ENCODE measurements around the gene ZNF408.
"Not testable (repeated sequence)": the region's sequence is repeated elsewhere in the genome, so short reads cannot be mapped to it uniquely, and the experiment has no call there.

ZNF408 gene

GRCh38 chr11:46700241-46701077 is at the start of gene ZNF408, which contains the start of gene ARHGAP1:
TSS of gene ZNF408 (plus strand) at chr11:46701031. CDS start at chr11:46701048, 17 bp downstream.
TSS of gene ARHGAP1 (minus strand) at chr11:46700619. CDS start at chr11:46696107, 4,512 bp downstream.
- FAIRE-seq = peak; percentile 43

- FAIRE-seq = no peak
Measured at GRCh38 chr11:46655631-46656030, 45.2 kb upstream of the ZNF408 start.

- FAIRE-seq = no peak
Measured at GRCh38 chr11:46657186-46657585, 43.6 kb upstream of the ZNF408 start.

GRCh38 chr11:46658259-46658658 is 42.6 kb upstream of the ZNF408 start:
- no peak for FAIRE-seq

GRCh38 chr11:46659908-46660307 is 40.9 kb upstream of the ZNF408 start:
- FAIRE-seq = no peak

- FAIRE-seq = no peak
Measured at GRCh38 chr11:46661836-46662235, 39.0 kb upstream of the ZNF408 start.

- no peak for FAIRE-seq
Measured at GRCh38 chr11:46662366-46662765, 38.5 kb upstream of the ZNF408 start.

- FAIRE-seq = no peak
Measured at GRCh38 chr11:46663277-46663940, 37.4 kb upstream of the ZNF408 start.

GRCh38 chr11:46664612-46665011 is 36.2 kb upstream of the ZNF408 start:
- FAIRE-seq = no peak

GRCh38 chr11:46665356-46665755 is 35.5 kb upstream of the ZNF408 start:
- FAIRE-seq = no peak

- FAIRE-seq = no peak
Measured at GRCh38 chr11:46666516-46666915, 34.3 kb upstream of the ZNF408 start.

- FAIRE-seq = no peak
Measured at GRCh38 chr11:46667043-46667481, 33.8 kb upstream of the ZNF408 start.

GRCh38 chr11:46668480-46669085 is 32.2 kb upstream of the ZNF408 start:
- no peak for FAIRE-seq

GRCh38 chr11:46669711-46670139 is 31.1 kb upstream of the ZNF408 start:
- FAIRE-seq = no peak

GRCh38 chr11:46670521-46670920 is 30.3 kb upstream of the ZNF408 start:
- FAIRE-seq = not testable (repeated sequence)

GRCh38 chr11:46671958-46672315 is 28.9 kb upstream of the ZNF408 start:
- FAIRE-seq = no peak

- no peak for FAIRE-seq
Measured at GRCh38 chr11:46672381-46672839, 28.4 kb upstream of the ZNF408 start.

- FAIRE-seq = no peak
Measured at GRCh38 chr11:46673713-46674462, 26.9 kb upstream of the ZNF408 start.

GRCh38 chr11:46674463-46675287 is 26.2 kb upstream of the ZNF408 start:
- no peak for FAIRE-seq

GRCh38 chr11:46675288-46675851 is 25.5 kb upstream of the ZNF408 start:
- FAIRE-seq = no peak

GRCh38 chr11:46675949-46676348 is 24.9 kb upstream of the ZNF408 start:
- no peak for FAIRE-seq

All from colon (tissue), 2 donors.